ENCODE data around the gene MARCHF10. TPM values are rescaled to one million over a fixed set of nuclear protein-coding genes. Genes with fewer than 3 reads are reported as not detected.
A peak's percentile ranks its signal among the peaks of the same experiment; 100 is the strongest.

The MARCHF10 gene
- total RNA-seq, 1 donor from 2014 or later = 5.1 TPM

DNA sequence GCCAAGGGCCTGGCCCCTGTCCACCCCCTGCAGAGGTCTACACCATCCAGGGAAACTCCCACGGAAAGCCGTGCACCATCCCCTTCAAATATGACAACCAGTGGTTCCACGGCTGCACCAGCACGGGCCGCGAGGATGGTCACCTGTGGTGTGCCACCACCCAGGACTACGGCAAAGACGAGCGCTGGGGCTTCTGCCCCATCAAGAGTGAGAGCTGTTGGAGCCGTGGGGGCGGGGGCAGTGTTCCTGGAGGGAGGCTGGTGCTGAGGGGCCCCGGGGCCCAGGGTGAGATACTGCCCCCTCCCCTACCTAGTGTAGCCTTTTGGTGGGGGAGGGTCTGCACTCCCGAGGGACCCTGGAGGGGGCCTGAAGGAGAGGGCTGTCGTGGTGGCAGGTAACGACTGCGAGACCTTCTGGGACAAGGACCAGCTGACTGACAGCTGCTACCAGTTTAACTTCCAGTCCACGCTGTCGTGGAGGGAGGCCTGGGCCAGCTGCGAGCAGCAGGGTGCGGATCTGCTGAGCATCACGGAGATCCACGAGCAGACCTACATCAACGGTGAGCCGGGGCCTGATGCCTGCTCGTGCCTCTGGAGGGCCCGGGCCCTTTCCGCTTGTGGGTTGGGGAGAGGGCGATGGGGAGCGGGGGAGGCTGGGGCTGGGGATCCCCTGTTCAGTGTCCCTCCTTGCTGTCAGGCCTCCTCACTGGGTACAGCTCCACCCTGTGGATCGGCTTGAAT is 141.9 kb downstream of the MARCHF10 start:
- H3K27ac ChIP-seq = no peak overlapping the region
- intact Hi-C loops (cut with DNase I) = no loop called here

DNA sequence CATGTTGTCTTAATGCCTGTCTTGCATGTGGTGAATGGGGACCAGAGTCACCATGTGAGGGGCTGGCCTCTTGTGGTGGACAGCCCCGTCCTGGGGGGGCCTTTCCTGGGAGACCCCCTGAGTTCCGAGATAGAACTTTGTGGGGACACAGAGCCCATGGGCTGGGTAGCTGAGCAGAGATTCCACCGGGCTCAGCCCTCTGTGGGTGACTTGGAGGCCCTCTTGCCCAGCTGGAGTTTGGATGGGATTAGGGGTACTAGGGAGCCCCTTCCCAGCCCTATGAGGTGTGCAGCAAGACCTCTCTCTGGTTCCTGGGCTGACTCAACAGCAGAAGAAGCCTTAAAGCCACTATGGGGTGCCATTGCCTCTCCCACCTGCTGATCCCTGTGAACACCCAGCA is 142.5 kb downstream of the MARCHF10 start:
- intact Hi-C loops (cut with DNase I) = no loop called here
- ATAC-seq = no peak

More for the DNA sequence above, 141.9 kb downstream of the MARCHF10 start:
- TF ChIP-seq, protein P1, sequence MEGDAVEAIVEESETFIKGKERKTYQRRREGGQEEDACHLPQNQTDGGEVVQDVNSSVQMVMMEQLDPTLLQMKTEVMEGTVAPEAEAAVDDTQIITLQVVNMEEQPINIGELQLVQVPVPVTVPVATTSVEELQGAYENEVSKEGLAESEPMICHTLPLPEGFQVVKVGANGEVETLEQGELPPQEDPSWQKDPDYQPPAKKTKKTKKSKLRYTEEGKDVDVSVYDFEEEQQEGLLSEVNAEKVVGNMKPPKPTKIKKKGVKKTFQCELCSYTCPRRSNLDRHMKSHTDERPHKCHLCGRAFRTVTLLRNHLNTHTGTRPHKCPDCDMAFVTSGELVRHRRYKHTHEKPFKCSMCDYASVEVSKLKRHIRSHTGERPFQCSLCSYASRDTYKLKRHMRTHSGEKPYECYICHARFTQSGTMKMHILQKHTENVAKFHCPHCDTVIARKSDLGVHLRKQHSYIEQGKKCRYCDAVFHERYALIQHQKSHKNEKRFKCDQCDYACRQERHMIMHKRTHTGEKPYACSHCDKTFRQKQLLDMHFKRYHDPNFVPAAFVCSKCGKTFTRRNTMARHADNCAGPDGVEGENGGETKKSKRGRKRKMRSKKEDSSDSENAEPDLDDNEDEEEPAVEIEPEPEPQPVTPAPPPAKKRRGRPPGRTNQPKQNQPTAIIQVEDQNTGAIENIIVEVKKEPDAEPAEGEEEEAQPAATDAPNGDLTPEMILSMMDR (IDR thresholded peaks at IDR 0.05) = no peak
- Histone ChIP-seq H3K27me3 (ENCODE audit: low read depth) (no peaks in the 10 kb centered on the region), H3K4me3 (no peak overlapping the region), H3K9me3 (no peaks in the 10 kb centered on the region), H3K36me3 (peaks cover 24% of the 10 kb centered on the region), H3K4me1 (no peaks in the 10 kb centered on the region)
- DNase-seq = peak; percentile 43
- no peak for ATAC-seq

GRCh38 chr17:62664336-62665120 is 143.6 kb downstream of the MARCHF10 start:
- H3K9me3 ChIP-seq = peaks cover 11% of the 10 kb centered on the region
- no peak overlapping the region for H3K4me3 ChIP-seq
- H3K36me3 ChIP-seq = peaks cover 24% of the 10 kb centered on the region
- no peaks in the 10 kb centered on the region for H3K4me1 ChIP-seq
- ATAC-seq (peak; percentile 21 to 44), DNase-seq (peak; percentile 36)
- H3K27me3 ChIP-seq (ENCODE audit: low read depth) = no peaks in the 10 kb centered on the region
- TF ChIP-seq, protein P1 (IDR thresholded peaks at IDR 0.05) = no peak
- H3K27ac ChIP-seq = no peak overlapping the region
- intact Hi-C loops (cut with DNase I) = no loop called here

More for the DNA sequence above, 142.5 kb downstream of the MARCHF10 start:
- Histone ChIP-seq H3K36me3 (peaks cover 24% of the 10 kb centered on the region), H3K27me3 (ENCODE audit: low read depth) (no peaks in the 10 kb centered on the region), H3K9me3 (peaks cover 4% of the 10 kb centered on the region), H3K4me3 (no peak overlapping the region), H3K4me1 (no peaks in the 10 kb centered on the region), H3K27ac (no peak overlapping the region)
- peak; percentile 20 for DNase-seq
- TF ChIP-seq, protein P1 (IDR thresholded peaks at IDR 0.05) = no peak

- Histone ChIP-seq H3K4me1 (no peaks in the 10 kb centered on the region), H3K9me3 (peaks cover 11% of the 10 kb centered on the region), H3K36me3 (peaks cover 19% of the 10 kb centered on the region), H3K27ac (no peak overlapping the region), H3K27me3 (ENCODE audit: low read depth) (no peaks in the 10 kb centered on the region), H3K4me3 (no peak overlapping the region)
- intact Hi-C loops (cut with DNase I) = no loop called here
- DNase-seq (peak; percentile 19), ATAC-seq (no peak)
- TF ChIP-seq, protein P1 (IDR thresholded peaks at IDR 0.05) = no peak
Observed at GRCh38 chr17:62663304-62663703, 144.8 kb downstream of the MARCHF10 start.

DNA sequence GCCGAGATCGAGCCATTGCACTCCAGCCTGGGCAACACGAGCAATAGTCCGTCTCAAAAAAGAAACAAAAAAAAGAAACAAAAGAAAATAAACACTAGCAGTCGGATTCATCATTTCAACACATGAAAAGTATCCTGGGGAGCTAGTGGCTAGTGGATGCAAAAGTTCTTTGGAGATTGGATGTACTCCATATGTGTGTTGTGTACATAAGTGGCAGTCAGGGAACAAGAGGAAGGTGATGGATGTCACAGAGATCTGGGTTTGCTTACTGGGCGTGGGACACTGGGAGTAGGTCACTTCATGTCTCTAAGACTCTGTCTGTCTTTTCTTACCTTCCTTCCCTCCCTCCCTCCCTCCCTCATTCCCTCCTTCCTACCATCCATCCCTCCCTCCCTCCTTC is 145.3 kb downstream of the MARCHF10 start:
- no peak overlapping the region for H3K27ac ChIP-seq
- H3K36me3 ChIP-seq = peaks cover 15% of the 10 kb centered on the region
- H3K4me3 ChIP-seq = no peak overlapping the region
- DNase-seq = no peak
- no peak for ATAC-seq
- no peaks in the 10 kb centered on the region for H3K27me3 ChIP-seq (ENCODE audit: low read depth)
- H3K4me1 ChIP-seq = no peaks in the 10 kb centered on the region
- H3K9me3 ChIP-seq = peaks cover 11% of the 10 kb centered on the region
- intact Hi-C loops (cut with DNase I) = no loop called here
- TF ChIP-seq, protein P1 (IDR thresholded peaks at IDR 0.05) = no peak
